ENCODE measurements around the gene TGM3. TPM values are rescaled to one million over a fixed set of nuclear protein-coding genes. Genes with fewer than 3 reads are reported as not detected.

The TGM3 gene
- polyA plus RNA-seq, 4 donors = 0.51 to 1.1 (median 0.90) TPM

GRCh38 chr20:2305029-2305428 lies 9.2 kb downstream of the TGM3 start:
- DNase-seq (ENCODE audit: low read depth in 4 of 4, low spot score in 3 of 4) = no peak

DNA sequence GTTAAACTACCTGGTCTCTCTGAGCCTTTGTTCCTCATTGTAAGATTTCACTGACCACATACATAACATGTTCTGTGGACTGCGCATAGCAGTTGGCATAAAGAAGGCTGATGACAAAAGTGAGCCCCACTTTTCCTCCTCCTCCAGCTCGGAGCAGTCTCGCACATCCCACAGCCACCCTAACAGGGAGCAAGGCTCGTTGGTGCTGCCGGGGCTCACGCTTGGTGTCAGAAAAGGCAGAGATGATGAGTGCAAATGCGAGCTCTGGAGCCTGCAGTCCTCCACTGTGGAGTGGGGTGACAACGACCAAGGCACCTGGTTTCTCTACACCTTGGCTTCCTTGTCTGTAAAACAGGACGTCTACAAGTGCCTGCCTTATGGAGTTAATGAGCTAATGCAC lies 9.7 kb downstream of the TGM3 start:
- no peak for DNase-seq (ENCODE audit: low read depth in 4 of 4, low spot score in 3 of 4)

- DNase-seq (ENCODE audit: low read depth in 4 of 4, low spot score in 3 of 4) = no peak
These were observed 10.1 kb downstream of the TGM3 start for GRCh38 chr20:2305946-2306345.

- DNase-seq (ENCODE audit: low read depth in 4 of 4, low spot score in 3 of 4) = no peak
These were observed 11.3 kb downstream of the TGM3 start for GRCh38 chr20:2307136-2307535.

DNA sequence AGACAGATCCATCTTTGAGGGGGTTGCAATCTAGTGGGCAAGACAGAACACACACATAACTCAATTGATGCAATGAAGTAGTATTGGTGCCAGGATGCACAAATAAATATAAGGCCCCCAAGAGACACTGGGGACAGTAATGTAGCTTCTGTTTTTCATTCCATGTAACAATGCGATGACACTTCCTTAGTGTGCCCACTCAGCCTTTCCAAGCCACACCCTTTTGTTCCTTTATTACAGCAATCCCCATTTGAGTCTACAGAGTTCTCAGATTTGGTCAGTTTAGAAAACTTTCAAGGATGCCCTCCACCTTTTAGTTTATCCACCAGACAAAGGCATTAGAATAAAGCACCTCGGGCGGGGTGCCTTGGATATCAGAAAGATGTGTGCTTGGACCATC lies 15.5 kb downstream of the TGM3 start:
- DNase-seq (ENCODE audit: low read depth in 4 of 4, low spot score in 3 of 4) = no peak

- no peak for DNase-seq (ENCODE audit: low read depth in 4 of 4, low spot score in 3 of 4)
These were observed 17.1 kb downstream of the TGM3 start for GRCh38 chr20:2312876-2313275.

GRCh38 chr20:2313316-2313715 lies 17.5 kb downstream of the TGM3 start:
- no peak for DNase-seq (ENCODE audit: low read depth in 4 of 4, low spot score in 3 of 4)

- no peak for DNase-seq (ENCODE audit: low read depth in 4 of 4, low spot score in 3 of 4)
These were observed 19.1 kb downstream of the TGM3 start for GRCh38 chr20:2314759-2315439.

- no peak for DNase-seq (ENCODE audit: low read depth in 4 of 4, low spot score in 3 of 4)
These were observed 19.6 kb downstream of the TGM3 start for GRCh38 chr20:2315440-2315778.

GRCh38 chr20:2316847-2317495 lies 21.2 kb downstream of the TGM3 start:
- DNase-seq (ENCODE audit: low read depth in 4 of 4, low spot score in 3 of 4) = no peak

DNA sequence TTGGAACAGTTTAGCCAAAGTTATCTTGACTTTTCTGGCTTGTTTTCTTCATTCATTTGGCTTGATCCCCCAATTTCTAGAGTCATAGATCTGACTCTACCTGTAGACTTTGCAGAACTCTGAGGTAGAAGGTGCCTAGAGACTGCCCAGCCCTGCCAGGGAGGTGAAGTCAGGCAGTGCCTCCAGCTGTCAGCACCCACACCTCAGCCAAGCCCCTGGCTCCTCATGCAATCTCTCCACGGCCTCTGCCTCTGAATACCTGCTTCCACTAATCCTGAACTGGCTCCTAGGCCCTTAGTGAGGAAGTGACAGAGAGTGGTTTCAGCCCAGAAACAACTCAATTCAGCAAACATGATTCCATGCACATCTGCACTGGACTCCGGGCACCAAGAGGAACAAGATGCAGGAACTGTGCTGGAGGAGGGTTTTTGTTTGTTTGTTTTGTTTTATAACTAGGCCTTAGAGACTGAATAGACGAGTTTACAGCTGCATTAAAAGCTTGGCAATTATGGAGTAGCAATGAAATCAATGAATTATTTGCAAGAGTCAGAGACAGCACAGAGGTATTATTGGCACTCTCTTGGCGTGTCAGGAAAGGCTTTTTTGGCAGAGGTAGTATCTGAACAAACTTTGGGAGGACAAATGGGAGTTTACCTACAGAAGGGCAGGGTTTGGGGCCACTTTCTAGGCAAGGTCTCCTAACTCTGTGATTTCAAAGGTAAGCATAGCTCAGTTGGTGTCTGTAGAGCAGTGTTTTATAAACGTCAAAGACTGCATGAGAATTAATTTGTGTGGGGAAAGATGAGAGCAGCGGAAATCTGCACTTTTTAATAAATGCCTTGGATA lies 25.2 kb downstream of the TGM3 start:
- DNase-seq (ENCODE audit: low read depth in 4 of 4, low spot score in 3 of 4) = no peak

- no peak for DNase-seq (ENCODE audit: low read depth in 4 of 4, low spot score in 3 of 4)
These were observed 27.2 kb downstream of the TGM3 start for GRCh38 chr20:2323051-2323450.

DNA sequence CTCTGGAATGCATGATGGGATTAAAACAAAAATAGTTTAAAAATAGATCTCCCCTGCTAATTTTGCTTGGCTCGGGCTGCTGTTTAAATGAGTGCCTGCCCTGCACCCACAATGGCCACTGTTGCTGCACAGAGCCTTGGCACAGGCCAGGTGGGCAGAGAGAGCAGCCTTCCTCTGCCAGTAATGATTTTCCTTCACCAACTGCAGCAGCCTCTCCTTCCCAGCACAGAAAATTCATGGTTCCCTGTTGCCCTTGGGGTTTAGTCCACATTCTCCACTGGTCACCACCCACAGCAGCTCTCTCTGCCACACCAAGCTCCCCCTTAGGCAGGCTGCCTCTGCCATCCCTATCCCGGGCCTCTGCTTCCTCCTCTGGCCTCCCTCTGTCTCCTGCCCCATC lies 30.2 kb downstream of the TGM3 start:
- DNase-seq (ENCODE audit: low read depth in 4 of 4, low spot score in 3 of 4) = no peak

GRCh38 chr20:2327620-2328555 lies 32.1 kb downstream of the TGM3 start:
- DNase-seq (ENCODE audit: low read depth in 4 of 4, low spot score in 3 of 4) = no peak

DNA sequence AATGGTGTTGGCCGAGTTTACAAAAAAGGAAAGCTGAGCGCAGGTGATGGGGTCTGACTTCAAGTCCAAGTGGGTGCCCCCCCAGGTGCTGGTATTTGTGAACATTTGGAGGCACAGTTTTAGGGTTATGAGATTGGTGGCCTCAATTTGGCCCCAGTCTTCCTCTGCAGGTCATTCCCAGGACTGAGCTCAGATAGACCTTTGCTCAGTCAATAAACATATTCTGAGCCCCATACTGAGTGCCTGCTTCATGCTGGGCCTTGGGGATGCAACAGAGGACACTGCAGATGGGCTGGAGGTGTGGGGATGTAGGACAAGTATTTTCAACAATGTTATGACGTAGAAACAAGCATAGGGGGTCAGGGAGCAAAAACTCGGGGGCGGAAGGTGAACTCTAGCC lies 33.5 kb downstream of the TGM3 start:
- DNase-seq (ENCODE audit: low read depth in 4 of 4, low spot score in 3 of 4) = no peak

DNA sequence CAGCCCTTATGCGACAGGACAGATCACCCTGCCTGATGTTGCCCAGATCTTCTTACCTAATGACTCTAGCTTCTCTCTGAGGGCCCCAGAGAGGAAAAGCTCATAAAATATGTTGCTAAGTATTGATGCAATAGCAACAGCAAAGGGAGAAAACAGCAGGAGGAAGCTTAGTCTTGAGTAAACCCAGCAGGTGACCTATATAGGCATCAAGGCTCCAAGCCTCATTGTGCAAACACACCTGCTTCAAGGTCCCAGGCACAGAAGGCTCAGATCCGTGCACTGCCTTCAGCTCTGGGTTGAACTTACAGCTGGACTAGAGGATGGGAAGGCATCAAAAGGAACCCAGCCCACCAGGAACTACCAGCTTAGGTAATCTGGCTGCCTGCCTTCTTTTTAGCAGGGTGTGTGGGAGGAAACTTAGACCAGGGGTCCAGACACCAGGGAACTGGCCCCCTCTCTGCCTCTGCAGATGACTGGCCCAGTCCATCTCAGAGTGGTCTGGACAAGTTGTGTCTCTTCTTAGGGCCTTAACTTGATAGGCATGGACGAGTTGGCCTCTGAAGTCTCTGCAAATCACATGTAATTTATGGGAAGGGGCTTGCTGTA lies 34.4 kb downstream of the TGM3 start:
- DNase-seq (ENCODE audit: low read depth in 4 of 4, low spot score in 3 of 4) = no peak

GRCh38 chr20:2331106-2331505 lies 35.3 kb downstream of the TGM3 start:
- DNase-seq (ENCODE audit: low read depth in 4 of 4, low spot score in 3 of 4) = no peak

GRCh38 chr20:2331901-2332565 lies 36.2 kb downstream of the TGM3 start:
- no peak for DNase-seq (ENCODE audit: low read depth in 4 of 4, low spot score in 3 of 4)

DNA sequence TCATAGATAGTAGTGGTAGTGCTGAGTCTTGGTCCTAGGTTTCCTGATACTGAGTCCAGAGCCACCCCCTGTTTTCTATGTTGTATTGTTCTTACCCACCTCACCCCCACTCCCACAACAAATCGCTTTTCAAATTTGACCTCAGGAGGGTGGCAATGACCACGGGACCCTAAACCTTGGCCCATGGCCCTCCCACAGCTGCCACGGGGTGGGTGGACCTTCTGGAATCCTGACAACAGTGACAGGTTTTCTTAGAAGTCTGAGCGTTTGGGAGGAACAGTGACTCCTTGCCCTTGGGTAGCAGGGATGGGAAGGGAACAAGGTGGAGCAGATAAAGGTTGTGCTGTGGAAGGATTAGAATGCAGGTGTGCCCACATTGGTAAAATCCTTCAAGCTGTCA lies 36.9 kb downstream of the TGM3 start:
- DNase-seq (ENCODE audit: low read depth in 4 of 4, low spot score in 3 of 4) = no peak

DNA sequence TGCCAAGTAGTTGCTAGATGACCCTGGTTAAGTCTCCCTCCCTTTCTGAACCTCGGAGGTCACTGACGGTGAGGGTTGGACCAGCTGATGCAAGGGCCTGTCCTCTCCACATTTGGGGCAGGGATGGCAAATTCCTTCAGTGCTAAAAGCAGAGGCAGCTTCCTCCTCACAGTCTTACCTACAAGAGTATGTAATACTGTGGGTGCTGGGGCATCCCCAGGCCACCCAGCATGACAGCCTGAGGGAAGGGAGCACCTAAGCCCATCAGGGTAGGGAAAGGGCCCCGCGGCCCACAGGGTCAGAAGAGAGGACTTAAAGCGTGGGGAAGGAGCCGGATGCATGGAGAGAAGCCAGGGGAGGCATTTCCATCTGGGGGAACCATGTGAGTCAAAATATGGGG lies 38.0 kb downstream of the TGM3 start:
- DNase-seq (ENCODE audit: low read depth in 4 of 4, low spot score in 3 of 4) = no peak

All from right renal pelvis (tissue), 4 donors.